Astrocyte of the cerebellum (primary cell): Measurements from ENCODE around the gene TUBGCP3.

Experiments used
- DNase-seq: peaks from one replicate; pipeline ENCODE4 v3.0.0-alpha.2; 2011; ENCODE audit warnings: low read depth
- H3K4me3 ChIP-seq: 2 replicates; pipeline ENCODE4 v1.5.1; 2011; ENCODE audit warnings: mild to moderate bottlenecking, low read depth, low read length, moderate library complexity
- in situ Hi-C: cut with HindIII; loops from 2 replicates; pipeline ENCODE4 v1.10.0; 2017; ENCODE audit warnings: low sequenced_read_pairs
- TF ChIP-seq, protein P1 (sequence below): IDR thresholded peaks from 2 replicates; pipeline ENCODE4 v1.5.1; 2012; ENCODE audit warnings: low read length, low read depth, moderate library complexity, mild to moderate bottlenecking; ENCODE audit errors: missing control alignments

TUBGCP3 gene

DNA sequence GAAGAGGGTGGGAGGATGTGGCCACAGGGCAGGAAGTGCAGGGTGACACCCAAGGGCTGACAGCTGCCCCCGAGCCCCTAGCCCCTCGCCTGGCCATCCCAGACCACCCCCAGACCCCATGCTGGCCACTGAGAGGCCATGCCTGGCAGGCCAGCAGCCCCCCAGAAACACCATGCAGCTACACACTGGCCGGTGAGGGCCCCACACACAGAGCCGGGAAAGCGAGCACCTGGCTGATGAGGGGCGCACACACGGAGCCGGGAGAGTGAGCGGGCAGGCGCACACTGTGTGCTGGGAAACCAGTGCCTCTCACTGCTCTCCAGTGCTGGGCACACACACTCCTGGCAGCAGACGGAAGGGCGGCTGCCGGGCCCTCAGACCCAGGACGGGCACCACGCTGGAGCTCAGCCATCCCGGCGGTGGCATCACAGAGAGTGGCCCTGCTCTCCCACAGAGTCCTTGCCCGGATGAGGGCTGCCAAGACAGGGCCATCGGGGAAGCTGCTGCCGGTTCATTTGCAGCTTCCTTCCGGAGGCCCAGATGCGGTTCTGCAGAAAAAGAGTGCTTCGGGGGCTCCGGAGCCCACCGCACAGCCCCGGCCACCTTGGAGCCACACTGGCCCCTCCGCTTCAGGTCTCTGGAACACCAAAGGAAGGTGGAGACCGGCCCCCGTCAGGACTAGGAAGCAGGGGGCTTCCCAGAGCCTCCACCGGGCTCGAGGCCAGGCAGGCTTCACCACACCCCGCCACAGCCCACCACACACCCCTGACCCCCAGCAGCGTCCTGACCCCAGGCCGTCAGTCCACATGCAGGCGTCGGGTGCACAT, 135.4 kb downstream of the TUBGCP3 start:
- in situ Hi-C loops: no loop called here
- no peak for DNase-seq
- H3K4me3 ChIP-seq: no peak overlapping the region
- TF ChIP-seq, protein P1, sequence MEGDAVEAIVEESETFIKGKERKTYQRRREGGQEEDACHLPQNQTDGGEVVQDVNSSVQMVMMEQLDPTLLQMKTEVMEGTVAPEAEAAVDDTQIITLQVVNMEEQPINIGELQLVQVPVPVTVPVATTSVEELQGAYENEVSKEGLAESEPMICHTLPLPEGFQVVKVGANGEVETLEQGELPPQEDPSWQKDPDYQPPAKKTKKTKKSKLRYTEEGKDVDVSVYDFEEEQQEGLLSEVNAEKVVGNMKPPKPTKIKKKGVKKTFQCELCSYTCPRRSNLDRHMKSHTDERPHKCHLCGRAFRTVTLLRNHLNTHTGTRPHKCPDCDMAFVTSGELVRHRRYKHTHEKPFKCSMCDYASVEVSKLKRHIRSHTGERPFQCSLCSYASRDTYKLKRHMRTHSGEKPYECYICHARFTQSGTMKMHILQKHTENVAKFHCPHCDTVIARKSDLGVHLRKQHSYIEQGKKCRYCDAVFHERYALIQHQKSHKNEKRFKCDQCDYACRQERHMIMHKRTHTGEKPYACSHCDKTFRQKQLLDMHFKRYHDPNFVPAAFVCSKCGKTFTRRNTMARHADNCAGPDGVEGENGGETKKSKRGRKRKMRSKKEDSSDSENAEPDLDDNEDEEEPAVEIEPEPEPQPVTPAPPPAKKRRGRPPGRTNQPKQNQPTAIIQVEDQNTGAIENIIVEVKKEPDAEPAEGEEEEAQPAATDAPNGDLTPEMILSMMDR: no peak

DNA sequence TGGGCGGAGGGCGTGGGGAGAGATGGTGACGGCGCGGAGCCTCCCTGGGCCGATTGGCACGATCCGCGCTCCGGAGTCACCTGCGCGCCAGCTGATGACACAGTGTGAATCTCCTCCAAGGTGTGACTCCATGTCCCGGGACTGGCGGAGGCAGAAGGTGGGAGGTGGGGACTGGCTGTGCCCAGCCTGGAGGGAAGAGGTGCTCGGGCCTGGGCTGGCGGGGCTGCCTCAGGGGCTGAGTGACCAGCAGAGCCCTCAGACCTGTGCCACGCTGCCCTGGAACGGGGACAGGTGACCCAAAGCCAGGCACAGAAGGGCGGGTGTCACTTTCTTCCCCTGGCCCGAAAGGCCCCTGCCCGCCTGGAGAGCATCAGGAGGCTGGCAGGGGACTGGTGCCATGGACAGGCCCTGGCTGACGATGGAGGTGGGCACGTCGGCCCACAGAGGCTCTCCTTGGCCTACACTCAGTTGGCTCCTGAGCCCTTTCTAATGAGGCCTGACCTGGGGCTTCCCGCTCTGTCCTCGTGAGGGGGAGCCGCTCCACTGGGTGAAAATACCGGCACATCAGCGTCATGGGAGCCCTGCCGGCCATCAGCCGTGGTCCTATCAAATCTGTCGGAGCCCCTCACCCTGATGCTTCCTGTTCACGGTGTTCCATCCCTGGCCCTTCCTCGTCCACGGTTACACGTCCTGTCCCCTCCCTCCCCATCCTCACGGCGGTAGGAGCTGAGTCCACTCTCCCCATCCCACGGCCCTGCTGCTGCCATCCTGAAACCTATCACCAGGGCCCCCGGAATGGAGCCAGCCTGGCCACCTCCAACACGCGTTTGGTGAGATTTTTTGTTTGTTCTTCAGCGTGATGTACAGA, 136.2 kb downstream of the TUBGCP3 start:
- no peak overlapping the region for H3K4me3 ChIP-seq
- no peak for DNase-seq
- TF ChIP-seq, protein P1: no peak
- in situ Hi-C loops: no loop called here

DNA sequence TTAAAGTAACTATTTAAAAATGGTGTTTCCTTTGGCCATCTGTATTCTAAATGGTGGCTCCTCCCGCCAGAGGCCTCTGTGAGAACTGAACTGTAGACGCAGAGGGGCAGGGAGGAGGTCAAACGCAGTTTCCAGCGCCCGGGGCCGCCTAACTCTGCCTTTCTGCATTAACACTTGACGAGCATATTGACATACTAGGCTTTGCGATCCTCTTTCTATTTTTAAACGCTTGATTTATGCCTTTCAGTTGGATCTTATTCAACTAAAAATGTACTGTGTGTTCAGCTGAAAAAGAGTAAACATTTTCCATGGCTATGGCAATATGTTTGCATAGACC, 137.1 kb downstream of the TUBGCP3 start:
- H3K4me3 ChIP-seq: no peak overlapping the region
- in situ Hi-C loops: no loop called here
- no peak for DNase-seq
- TF ChIP-seq, protein P1: no peak

DNA sequence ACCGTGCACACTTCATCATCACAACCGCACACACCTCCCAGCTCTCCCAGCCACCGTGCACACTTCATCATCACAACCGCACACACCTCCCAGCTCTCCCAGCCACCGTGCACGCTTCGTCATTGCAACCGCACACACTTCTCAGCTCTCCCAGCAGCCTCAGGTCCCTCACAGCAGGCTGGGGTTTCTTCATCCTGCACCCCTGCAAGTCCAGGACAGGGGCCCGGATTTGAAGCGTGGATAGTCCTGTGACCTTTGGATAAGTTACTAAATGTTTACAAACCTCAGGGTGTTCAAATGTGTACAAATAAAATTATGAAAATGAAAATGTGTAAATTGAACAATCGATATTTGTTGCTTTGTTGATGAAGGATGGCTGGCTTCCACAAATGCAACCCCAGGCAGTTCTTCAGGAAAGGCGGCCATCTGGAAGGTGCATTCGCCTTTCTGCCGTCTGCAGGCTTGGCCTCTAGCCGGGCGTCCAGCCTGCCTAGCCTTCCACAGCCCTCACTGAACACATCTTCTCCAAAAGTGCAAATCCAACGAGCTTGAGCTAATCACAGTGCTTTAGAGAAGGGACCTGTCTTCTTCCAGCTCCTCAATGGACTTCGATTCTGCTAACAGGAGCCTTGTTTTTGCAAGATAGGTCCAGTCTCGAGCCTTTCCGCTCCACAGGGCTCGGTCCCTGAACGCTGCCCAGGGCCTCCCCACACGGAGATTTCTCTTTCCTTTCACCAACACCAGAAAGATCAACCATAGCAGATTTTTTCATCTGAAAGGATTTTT, 137.6 kb downstream of the TUBGCP3 start:
- in situ Hi-C loops: no loop called here
- no peak overlapping the region for H3K4me3 ChIP-seq
- DNase-seq: no peak
- TF ChIP-seq, protein P1: no peak

DNA sequence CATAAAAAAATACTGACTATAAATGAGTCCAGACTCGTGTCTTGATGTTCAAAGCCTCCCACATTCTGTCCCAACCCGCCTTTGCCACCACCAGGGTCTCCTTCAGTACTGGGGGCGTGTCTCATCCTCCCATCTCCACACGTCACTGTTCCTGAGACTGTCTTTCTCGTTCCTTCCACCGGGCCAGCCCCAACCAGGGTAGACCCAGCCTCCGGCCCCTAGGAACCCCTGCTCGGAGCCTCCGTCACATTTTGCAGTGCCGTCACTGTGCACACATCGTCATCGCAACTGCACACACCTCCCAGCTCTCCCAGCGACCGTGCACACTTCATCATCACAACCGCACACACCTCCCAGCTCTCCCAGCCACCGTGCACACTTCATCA, 138.4 kb downstream of the TUBGCP3 start:
- in situ Hi-C loops: no loop called here
- H3K4me3 ChIP-seq: no peak overlapping the region
- TF ChIP-seq, protein P1: no peak
- DNase-seq: no peak

DNA sequence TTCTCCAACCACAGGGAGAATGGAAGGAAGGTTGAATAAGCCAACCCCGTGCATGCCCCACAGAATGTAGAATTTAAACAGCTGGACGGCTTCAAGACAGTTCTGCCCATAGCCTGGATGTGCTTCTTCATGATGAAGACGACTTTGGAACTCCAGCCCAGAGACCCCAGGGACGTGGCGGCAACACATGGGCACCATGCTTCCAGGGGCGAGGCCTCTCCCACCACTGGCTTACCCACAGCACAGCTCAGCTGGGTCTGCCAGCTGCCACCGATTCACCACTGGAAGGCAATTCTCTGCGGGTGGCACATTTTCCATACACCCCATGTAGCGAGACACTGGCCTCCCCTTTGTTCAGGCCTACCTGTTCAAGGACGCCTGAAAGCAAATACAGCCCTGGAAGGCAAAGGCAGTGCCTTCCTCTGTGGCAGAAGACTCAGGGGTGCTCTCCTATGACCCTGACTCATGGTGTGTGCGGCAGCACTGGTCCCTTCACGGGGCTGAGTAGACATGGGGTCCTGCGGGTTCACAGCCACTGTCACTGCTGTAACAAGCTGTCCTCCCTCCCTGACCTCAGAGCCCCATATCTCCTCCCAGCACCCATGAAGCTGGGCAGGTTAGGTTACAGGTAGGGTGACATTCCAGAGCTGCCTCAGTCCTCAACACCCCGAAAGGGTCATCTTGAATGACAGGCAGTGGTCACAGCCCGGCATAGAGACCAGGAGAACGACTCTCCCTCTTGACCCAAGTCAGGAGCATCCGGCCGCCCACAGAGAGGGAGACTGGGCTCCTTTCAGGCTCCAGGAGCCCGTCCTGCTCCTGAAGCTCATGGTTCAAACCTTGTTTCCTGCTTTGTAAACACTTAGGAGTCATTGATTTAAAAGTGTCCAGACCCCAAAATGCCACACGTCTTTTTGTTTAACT, 139.1 kb downstream of the TUBGCP3 start:
- in situ Hi-C loops: no loop called here
- no peak overlapping the region for H3K4me3 ChIP-seq
- no peak for DNase-seq
- TF ChIP-seq, protein P1: no peak
